Measurements from ENCODE around the gene ACSM2A. TPM values are rescaled to one million over a fixed set of nuclear protein-coding genes. Genes with fewer than 3 reads are reported as not detected.
A peak's percentile ranks its signal among the peaks of the same experiment; 100 is the strongest.
"Not testable (repeated sequence)": the region's sequence is repeated elsewhere in the genome, so short reads cannot be mapped to it uniquely, and the experiment has no call there.

ACSM2A gene, protein sequence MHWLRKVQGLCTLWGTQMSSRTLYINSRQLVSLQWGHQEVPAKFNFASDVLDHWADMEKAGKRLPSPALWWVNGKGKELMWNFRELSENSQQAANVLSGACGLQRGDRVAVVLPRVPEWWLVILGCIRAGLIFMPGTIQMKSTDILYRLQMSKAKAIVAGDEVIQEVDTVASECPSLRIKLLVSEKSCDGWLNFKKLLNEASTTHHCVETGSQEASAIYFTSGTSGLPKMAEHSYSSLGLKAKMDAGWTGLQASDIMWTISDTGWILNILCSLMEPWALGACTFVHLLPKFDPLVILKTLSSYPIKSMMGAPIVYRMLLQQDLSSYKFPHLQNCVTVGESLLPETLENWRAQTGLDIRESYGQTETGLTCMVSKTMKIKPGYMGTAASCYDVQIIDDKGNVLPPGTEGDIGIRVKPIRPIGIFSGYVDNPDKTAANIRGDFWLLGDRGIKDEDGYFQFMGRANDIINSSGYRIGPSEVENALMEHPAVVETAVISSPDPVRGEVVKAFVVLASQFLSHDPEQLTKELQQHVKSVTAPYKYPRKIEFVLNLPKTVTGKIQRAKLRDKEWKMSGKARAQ
- total RNA-seq (not detected), polyA plus RNA-seq (ENCODE audit: insufficient read length in 6 of 6) (1 to 10 TPM in 1 of 6 donors, under 1 TPM in 5; 0.29 to 1.1 (median 0.53) TPM)
- long read RNA-seq, donor 1: 0 reads
- long read RNA-seq, donor 2: 0 reads
- long read RNA-seq, donor 3: 0 reads
- long read RNA-seq, donor 4: 0 reads
- long read RNA-seq, donor 5: 0 reads
- long read RNA-seq, donor 6: 0 reads
- long read RNA-seq, donor 7: 0 reads
- long read RNA-seq, donor 8: 0 reads
- long read RNA-seq, donor 9: 0 reads
- long read RNA-seq, donor 10: 0 reads
- long read RNA-seq, donor 11: 0 reads
- long read RNA-seq, donor 12: 0 reads

GRCh38 chr16:20451364-20451763 is at the start of gene ACSM2A:
TSS of gene ACSM2A (plus strand) at chr16:20451521. CDS start at chr16:20460115, 8,594 bp downstream.
- ATAC-seq; H3K27me3 ChIP-seq; H3K36me3 ChIP-seq; H3K27ac ChIP-seq; H3K9me3 ChIP-seq; DNase-seq; H3K4me1 ChIP-seq; intact Hi-C loops (cut with DNase I); H3K4me3 ChIP-seq: not testable (repeated sequence)

DNA sequence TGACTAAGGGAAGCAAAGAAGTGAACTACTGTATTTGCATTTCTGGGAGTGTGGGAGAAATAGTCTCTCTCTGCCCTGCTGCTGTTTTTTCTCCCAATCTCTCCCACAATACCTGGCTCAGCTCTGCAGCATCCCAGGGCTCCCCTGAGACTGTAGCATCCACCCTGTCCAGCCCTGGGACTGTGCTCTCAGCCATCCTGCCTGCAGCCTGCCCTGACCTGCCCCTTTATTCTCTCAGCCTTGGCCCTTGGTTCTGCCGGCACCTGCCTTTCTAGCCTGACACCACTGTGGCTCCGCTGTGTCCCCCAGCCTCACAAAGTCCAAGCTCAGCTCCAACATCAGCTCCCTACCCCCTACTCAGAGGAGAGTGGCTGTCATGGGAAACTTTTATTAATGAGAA is 48.7 kb upstream of the ACSM2A start:
- Histone ChIP-seq H3K4me3 (no peak overlapping the region), H3K4me1 (no peaks in the 10 kb centered on the region), H3K36me3 (no peaks in the 10 kb centered on the region), H3K9me3 (no peaks in the 10 kb centered on the region), H3K27me3 (no peaks in the 10 kb centered on the region), H3K27ac (no peak overlapping the region)
- ATAC-seq: no peak
- intact Hi-C loops (cut with DNase I): no loop called here
- TF ChIP-seq, protein P1, sequence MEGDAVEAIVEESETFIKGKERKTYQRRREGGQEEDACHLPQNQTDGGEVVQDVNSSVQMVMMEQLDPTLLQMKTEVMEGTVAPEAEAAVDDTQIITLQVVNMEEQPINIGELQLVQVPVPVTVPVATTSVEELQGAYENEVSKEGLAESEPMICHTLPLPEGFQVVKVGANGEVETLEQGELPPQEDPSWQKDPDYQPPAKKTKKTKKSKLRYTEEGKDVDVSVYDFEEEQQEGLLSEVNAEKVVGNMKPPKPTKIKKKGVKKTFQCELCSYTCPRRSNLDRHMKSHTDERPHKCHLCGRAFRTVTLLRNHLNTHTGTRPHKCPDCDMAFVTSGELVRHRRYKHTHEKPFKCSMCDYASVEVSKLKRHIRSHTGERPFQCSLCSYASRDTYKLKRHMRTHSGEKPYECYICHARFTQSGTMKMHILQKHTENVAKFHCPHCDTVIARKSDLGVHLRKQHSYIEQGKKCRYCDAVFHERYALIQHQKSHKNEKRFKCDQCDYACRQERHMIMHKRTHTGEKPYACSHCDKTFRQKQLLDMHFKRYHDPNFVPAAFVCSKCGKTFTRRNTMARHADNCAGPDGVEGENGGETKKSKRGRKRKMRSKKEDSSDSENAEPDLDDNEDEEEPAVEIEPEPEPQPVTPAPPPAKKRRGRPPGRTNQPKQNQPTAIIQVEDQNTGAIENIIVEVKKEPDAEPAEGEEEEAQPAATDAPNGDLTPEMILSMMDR (IDR thresholded peaks at IDR 0.05): no peak
- DNase-seq: no peak

GRCh38 chr16:20404637-20405036 is 46.7 kb upstream of the ACSM2A start, which contains the start of gene PDILT:
TSS of gene PDILT (minus strand) at chr16:20404737. CDS start at chr16:20399300, 5,437 bp downstream.
- DNase-seq (no peak), ATAC-seq (no peak)
- TF ChIP-seq, protein P1 (IDR thresholded peaks at IDR 0.05): no peak
- no peak within 1 kb of the TSS for H3K4me3 ChIP-seq
- H3K4me1 ChIP-seq: no peaks in the 10 kb centered on the region
- no peak within 1 kb of the TSS for H3K27ac ChIP-seq
- no peaks in the 10 kb centered on the region for H3K9me3 ChIP-seq
- H3K36me3 ChIP-seq: no peaks in the 10 kb centered on the region
- no peaks in the 10 kb centered on the region for H3K27me3 ChIP-seq
- intact Hi-C loops (cut with DNase I): no loop called here

GRCh38 chr16:20409398-20410120 is 41.8 kb upstream of the ACSM2A start, which contains the start of gene ACSM5:
TSS of gene ACSM5 (plus strand) at chr16:20409534. CDS start at chr16:20411485, 1,951 bp downstream.
- intact Hi-C loops (cut with DNase I): no loop called here
- H3K4me3 ChIP-seq: no peak within 1 kb of the TSS
- no peaks in the 10 kb centered on the region for H3K36me3 ChIP-seq
- no peaks in the 10 kb centered on the region for H3K27me3 ChIP-seq
- peak; percentile 29 for ATAC-seq
- H3K27ac ChIP-seq: peak within 1 kb of the TSS in 1 of 2 donors; percentile 45
- TF ChIP-seq, protein P1 (IDR thresholded peaks at IDR 0.05): no peak
- H3K9me3 ChIP-seq: no peaks in the 10 kb centered on the region
- DNase-seq: peak in 1 of 4 donors; percentile 10
- H3K4me1 ChIP-seq: no peaks in the 10 kb centered on the region

GRCh38 chr16:20410121-20410723 is 41.1 kb upstream of the ACSM2A start:
- no peaks in the 10 kb centered on the region for H3K9me3 ChIP-seq
- TF ChIP-seq, protein P1 (IDR thresholded peaks at IDR 0.05): no peak
- no peak overlapping the region for H3K4me3 ChIP-seq
- intact Hi-C loops (cut with DNase I): no loop called here
- no peak for ATAC-seq
- H3K4me1 ChIP-seq: no peaks in the 10 kb centered on the region
- no peaks in the 10 kb centered on the region for H3K36me3 ChIP-seq
- DNase-seq: no peak
- peak overlapping the region in 1 of 2 donors; percentile 45 for H3K27ac ChIP-seq
- no peaks in the 10 kb centered on the region for H3K27me3 ChIP-seq

All from left lung (tissue), 14 donors.